HepG2 (cell line): ENCODE measurements around the gene ZFAND3. TPM values are rescaled to one million over a fixed set of nuclear protein-coding genes. Genes with fewer than 3 reads are reported as not detected.

Source experiments
- DNMT3B ChIP-seq: conservative IDR thresholded peaks from 2 replicates; pipeline ENCODE4 v1.6.1; 2016; ENCODE audit warnings: missing biosample characterization, control low read depth
- FOXA1 ChIP-seq, 2 experiments: fragments of 450-650 bp in 1 of 2; sonication (generic) in 1 of 2; formaldehyde crosslinking in 1 of 2; IDR thresholded peaks; 2 replicates each; pipeline versions ENCODE4 v1.4.0 to v1.6.1; 2016 to 2020; ENCODE audit warnings: missing genetic modification reagents in 1 of 2
- NR1H2 ChIP-seq: sonication (generic); formaldehyde crosslinking; IDR thresholded peaks from 2 replicates; pipeline ENCODE4 v1.8.1; 2022; ENCODE audit warnings: low read depth, missing genetic modification reagents, borderline replicate concordance
- PRDM10 ChIP-seq: sonication (generic); formaldehyde crosslinking; IDR thresholded peaks from 2 replicates; pipeline ENCODE4 v1.4.0; 2020; ENCODE audit warnings: low read depth, missing genetic modification reagents
- PRDM4 ChIP-seq: sonication (generic); formaldehyde crosslinking; IDR thresholded peaks from 2 replicates; pipeline ENCODE4 v1.9.0; 2021; ENCODE audit warnings: missing genetic modification reagents, borderline replicate concordance
- SOX13 ChIP-seq, 3 experiments: fragments of 450-650 bp in 1 of 3; sonication (generic) in 1 of 3; formaldehyde crosslinking in 1 of 3; IDR thresholded peaks in 2 of 3; conservative IDR thresholded peaks in 1 of 3; 2 replicates each; pipeline versions ENCODE4 v1.5.0 to v1.6.1; 2016 to 2020; ENCODE audit warnings: antibody characterized with exemption in 1 of 3, mild to moderate bottlenecking in 1 of 3, missing compliant biosample characterization in 1 of 3, missing genetic modification reagents in 1 of 3, moderate library complexity in 1 of 3
- ZBTB42 ChIP-seq: sonication (generic); formaldehyde crosslinking; IDR thresholded peaks from 2 replicates; pipeline ENCODE4 v1.5.0; 2020; ENCODE audit warnings: mild to moderate bottlenecking, missing genetic modification reagents
- ZBTB7B ChIP-seq: sonication (generic); formaldehyde crosslinking; IDR thresholded peaks from 2 replicates; pipeline ENCODE4 v1.4.0; 2020; ENCODE audit warnings: missing genetic modification reagents
- ZNF124 ChIP-seq: sonication (generic); formaldehyde crosslinking; IDR thresholded peaks from 2 replicates; pipeline ENCODE4 v1.4.0; 2020; ENCODE audit warnings: missing genetic modification reagents
- ZNF142 ChIP-seq: sonication (generic); formaldehyde crosslinking; IDR thresholded peaks from 2 replicates; pipeline ENCODE4 v1.4.0; 2020; ENCODE audit warnings: missing genetic modification reagents
- ZNF263 ChIP-seq: sonication (generic); formaldehyde crosslinking; IDR thresholded peaks from 2 replicates; pipeline ENCODE4 v1.4.0; 2020; ENCODE audit warnings: missing genetic modification reagents
- ZNF274 ChIP-seq: sonication (generic); formaldehyde crosslinking; IDR thresholded peaks from 2 replicates; pipeline ENCODE4 v1.5.1; 2020; ENCODE audit warnings: mild to moderate bottlenecking, missing genetic modification reagents
- ZNF496 ChIP-seq: sonication (generic); formaldehyde crosslinking; IDR thresholded peaks from 2 replicates; pipeline ENCODE4 v1.8.1; 2023; ENCODE audit warnings: mild to moderate bottlenecking, moderate library complexity, missing genetic modification reagents; ENCODE audit not compliant: insufficient replicate concordance
- polyA plus RNA-seq, 8 experiments: library from polyadenylated mRNA; depleted of rRNA in 3 of 8; stranded (reverse) in 7 of 8; unstranded in 1 of 8; fragments of >200 nt; fragmentation: Illumina TruSeq in 4 of 8; extraction: Trizol in 4 of 8; gene quantifications; 2 replicates each; pipeline versions ENCODE4 v1.2.1 to v1.2.3, GENCODE V29; 2011 to 2016; ENCODE audit warnings: low read depth in 4 of 8, missing spikeins in 1 of 8, mixed read lengths in 1 of 8; ENCODE audit not compliant: insufficient read depth in 1 of 8
- total RNA-seq, 5 experiments: library from RNA; depleted of rRNA; stranded (reverse); fragments of >200 nt; fragmentation: Illumina TruSeq; extraction: Trizol; gene quantifications; 2 replicates each; pipeline ENCODE4 v1.2.3, GENCODE V29; 2016; ENCODE audit warnings: low read depth in 1 of 5

ZFAND3 gene
- total and polyA plus RNA-seq, 2 of the 13 experiments (the other 11 are each of a cell fraction or from before 2014, with no cell fraction given) = 16.4 to 17.1 TPM

- peak; percentile 49; the same call in 1 of the 2 replicates for TF ChIP-seq PRDM10 (CRISPR knock-in tag)
- no peak for TF ChIP-seq SOX13 (IDR thresholded peaks at IDR 0.05)
- peak in 1 of 2 experiments; percentile 19; a peak in 1 of 4 replicates for TF ChIP-seq SOX13 (CRISPR knock-in tag; conservative IDR thresholded peaks at IDR 0.05 in 1 of 2, IDR thresholded peaks at IDR 0.05 in 1 of 2)
- TF ChIP-seq ZBTB42 (CRISPR knock-in tag) = no peak
- TF ChIP-seq ZNF263 (CRISPR knock-in tag) = no peak
- TF ChIP-seq ZNF496 (CRISPR knock-in tag) = no peak
- TF ChIP-seq ZNF274 = no peak
- TF ChIP-seq ZNF124 (CRISPR knock-in tag) = 0 out of 2 replicates have a peak, but pooled peaks have one; percentile 17
- no peak for TF ChIP-seq PRDM4
- TF ChIP-seq FOXA1 (IDR thresholded peaks at IDR 0.05) = no peak
- TF ChIP-seq FOXA1 (CRISPR knock-in tag; IDR thresholded peaks at IDR 0.05) = 0 out of 2 replicates have a peak, but pooled peaks have one; percentile 49
- 0 out of 2 replicates have a peak, but pooled peaks have one; percentile 29 for TF ChIP-seq DNMT3B (CRISPR knock-in tag)
- no peak for TF ChIP-seq ZBTB7B (CRISPR knock-in tag)
- no peak for TF ChIP-seq NR1H2 (CRISPR knock-in tag)
- no peak for TF ChIP-seq ZNF142 (CRISPR knock-in tag)
Measured at GRCh38 chr6:37816599-37817375, 2.7 kb upstream of the ZFAND3 start (continued).
